Smooth muscle cell (in vitro differentiated cells): ENCODE data around the gene KIF3A. TPM values are rescaled to one million over a fixed set of nuclear protein-coding genes. Genes with fewer than 3 reads are reported as not detected.

Source experiments
- DNase-seq: peaks from one replicate; lab custom pipeline; 2025; ENCODE audit not compliant: unreplicated experiment; lab: John Stamatoyannopoulos, UW
- H2AFZ ChIP-seq: fragments of 200-600 bp; sonication (generic); 2 replicates; pipeline ENCODE4 v1.6.0; 2016; ENCODE audit warnings: antibody characterized with exemption, low read depth, mild to moderate bottlenecking
- H3F3A ChIP-seq: fragments of 200-600 bp; sonication (generic); 2 replicates; pipeline ENCODE4 v1.6.0; 2017; ENCODE audit warnings: antibody characterized with exemption, low read depth
- H3K27ac ChIP-seq: fragments of 200-600 bp; sonication (generic); 2 replicates; pipeline ENCODE4 v1.5.1; 2016; ENCODE audit warnings: low read depth, mild to moderate bottlenecking
- H3K27me3 ChIP-seq: fragments of 200-600 bp; sonication (generic); 2 replicates; pipeline ENCODE4 v1.6.1; 2016; ENCODE audit warnings: low read depth, mild to moderate bottlenecking
- H3K36me3 ChIP-seq: fragments of 200-600 bp; sonication (generic); 2 replicates; pipeline ENCODE4 v1.5.1; 2016; ENCODE audit warnings: low read depth
- H3K4me1 ChIP-seq: fragments of 200-600 bp; sonication (generic); 2 replicates; pipeline ENCODE4 v1.5.1; 2016; ENCODE audit warnings: low read depth
- H3K4me2 ChIP-seq: fragments of 200-600 bp; sonication (generic); 2 replicates; pipeline ENCODE4 v1.6.0; 2016; ENCODE audit warnings: mild to moderate bottlenecking
- H3K4me3 ChIP-seq: fragments of 200-600 bp; sonication (generic); 2 replicates; pipeline ENCODE4 v1.5.1; 2016; ENCODE audit warnings: mild to moderate bottlenecking
- H3K79me2 ChIP-seq: fragments of 200-600 bp; sonication (generic); 2 replicates; pipeline ENCODE4 v1.6.0; 2016; ENCODE audit warnings: low read depth, mild to moderate bottlenecking
- H3K9ac ChIP-seq: fragments of 200-600 bp; sonication (generic); 2 replicates; pipeline ENCODE4 v1.6.0; 2016; ENCODE audit warnings: low read depth
- H3K9me3 ChIP-seq: fragments of 200-600 bp; sonication (generic); replicated peaks from 2 replicates; pipeline ENCODE4 v1.5.1; 2016; ENCODE audit warnings: low read depth
- H4K20me1 ChIP-seq: fragments of 200-600 bp; sonication (generic); 2 replicates; pipeline ENCODE4 v1.6.0; 2016; ENCODE audit warnings: low read depth
- CTCF ChIP-seq: fragments of 200-600 bp; sonication (generic); IDR thresholded peaks from 2 replicates; pipeline ENCODE4 v1.5.1; 2017; ENCODE audit warnings: borderline replicate concordance, mild to moderate bottlenecking, antibody characterized with exemption; ENCODE audit not compliant: insufficient read depth, poor library complexity, severe bottlenecking
- WGBS: methylation state at CpG from one replicate; pipeline ENCODE4 v1.1.7; 2016; ENCODE audit warnings: low lambda C conversion rate; 5-methylcytosine and 5-hydroxymethylcytosine counted together
- polyA plus RNA-seq: library from polyadenylated mRNA; unstranded; fragments of >200 nt; fragmentation: Nextera tagmentation; extraction: Ambion mirVana; gene quantifications from 2 replicates; pipeline ENCODE4 v1.2.1, GENCODE V29; 2016
- total RNA-seq: library from RNA; depleted of rRNA; stranded (reverse); fragments of >200 nt; gene quantifications from 2 replicates; pipeline ENCODE4 v1.2.3, GENCODE V29; 2014

Gene KIF3A
- total and polyA plus RNA-seq, 2 experiments from 2014 or later = 12.6 to 21.4 TPM

GRCh38 chr5:132737982-132738681 lies 786 bp upstream of the KIF3A start:
- Histone ChIP-seq H3K36me3 (no peaks in the 10 kb centered on the region), H3F3A (no peaks in the 10 kb centered on the region), H3K27ac (no peak overlapping the region), H3K9me3 (no peaks in the 10 kb centered on the region), H3K27me3 (no peaks in the 10 kb centered on the region), H3K9ac (no peak overlapping the region), H3K4me3 (peak overlapping the region; percentile 79), H2AFZ (peak overlapping the region; percentile 85), H3K4me2 (peak overlapping the region; percentile 93), H4K20me1 (no peaks in the 10 kb centered on the region), H3K79me2 (peaks cover 19% of the 10 kb centered on the region), H3K4me1 (peaks cover 6% of the 10 kb centered on the region)
- no peak for TF ChIP-seq CTCF
- DNase-seq = no peak
- 76% methylated on average over 9 of the region's 9 CpGs for WGBS

GRCh38 chr5:132734687-132735086 lies 2.7 kb downstream of the KIF3A start:
- Histone ChIP-seq H3K79me2 (peaks cover 19% of the 10 kb centered on the region), H3K9ac (no peak overlapping the region), H3K27ac (no peak overlapping the region), H2AFZ (no peak overlapping the region), H3K4me3 (no peak overlapping the region), H3K27me3 (no peaks in the 10 kb centered on the region), H3K4me1 (peaks cover 6% of the 10 kb centered on the region), H3F3A (no peaks in the 10 kb centered on the region), H3K36me3 (no peaks in the 10 kb centered on the region), H4K20me1 (no peaks in the 10 kb centered on the region), H3K4me2 (no peak overlapping the region), H3K9me3 (no peaks in the 10 kb centered on the region)
- 79% methylated on average over 2 of the region's 2 CpGs for WGBS
- no peak for TF ChIP-seq CTCF
- no peak for DNase-seq

- no peak overlapping the region for H3K4me2 ChIP-seq
- no peak for DNase-seq
- H3K27me3 ChIP-seq = no peaks in the 10 kb centered on the region
- peaks cover 26% of the 10 kb centered on the region for H3K79me2 ChIP-seq
- no peaks in the 10 kb centered on the region for H3F3A ChIP-seq
- H3K4me3 ChIP-seq = no peak overlapping the region
- 95% methylated on average over 2 of the region's 2 CpGs for WGBS
- H2AFZ ChIP-seq = no peak overlapping the region
- no peaks in the 10 kb centered on the region for H3K36me3 ChIP-seq
- no peaks in the 10 kb centered on the region for H3K9me3 ChIP-seq
- no peak for TF ChIP-seq CTCF
- H3K27ac ChIP-seq = no peak overlapping the region
- peaks cover 5% of the 10 kb centered on the region for H4K20me1 ChIP-seq
- H3K9ac ChIP-seq = no peak overlapping the region
- peaks cover 6% of the 10 kb centered on the region for H3K4me1 ChIP-seq
Observed at GRCh38 chr5:132733499-132734148, 3.7 kb downstream of the KIF3A start.
